IMR-90 (cell line): ENCODE data around the gene NOS1AP. TPM values are rescaled to one million over a fixed set of nuclear protein-coding genes. Genes with fewer than 3 reads are reported as not detected.

Experiments used
- ATAC-seq: fragments of 200-7000 bp; cut with Tn5 transposase; 2 replicates; pipeline ENCODE4 v1.9.1; 2020; ENCODE audit warnings: low read depth, mild to moderate bottlenecking, moderate library complexity
- BruUV-seq: library from RNA; stranded (reverse); fragments of 400-500 nt; replicated peaks from 2 replicates; lab custom pipeline; 2021; lab: Mats Ljungman, UMichigan
- CTCF ChIA-PET: fragments of 300-600 bp; formaldehyde crosslinking; extraction: SDS; loops from one replicate; lab custom pipeline; 2021; ENCODE audit warnings: antibody characterized with exemption; lab: Yijun Ruan, JAX
- POLR2A ChIA-PET: fragments of 300-600 bp; sonication (Branson Sonifier 250); formaldehyde crosslinking; loops from one replicate; lab custom pipeline; 2022; ENCODE audit warnings: antibody characterized with exemption; ENCODE audit not compliant: unreplicated experiment; lab: Charles Lee
- DNase-seq: peaks from one replicate; pipeline ENCODE4 v3.0.0; 2013
- H2AFZ ChIP-seq: replicated peaks from 2 replicates; pipeline ENCODE3; 2013; ENCODE audit warnings: low read length, mild to moderate bottlenecking; ENCODE audit not compliant: poor library complexity
- H2AK5ac ChIP-seq: 2 replicates; pipeline ENCODE4 v1.6.1; 2013; ENCODE audit warnings: low read depth, low read length, inconsistent platforms
- H2AK9ac ChIP-seq: replicated peaks from 2 replicates; pipeline ENCODE3; 2013; ENCODE audit warnings: mild to moderate bottlenecking, low read depth, low read length, moderate library complexity; ENCODE audit not compliant: poor library complexity
- H2BK120ac ChIP-seq: 2 replicates; pipeline ENCODE4 v1.6.1; 2013; ENCODE audit warnings: low read depth, low read length, inconsistent platforms
- H2BK15ac ChIP-seq: 3 replicates; pipeline ENCODE4 v1.6.1; 2013; ENCODE audit warnings: low read depth, low read length, inconsistent platforms
- H2BK20ac ChIP-seq: 2 replicates; pipeline ENCODE4 v1.6.1; 2013; ENCODE audit warnings: low read depth, mild to moderate bottlenecking, inconsistent platforms, low read length, moderate library complexity
- H2BK5ac ChIP-seq: 2 replicates; pipeline ENCODE4 v1.6.1; 2013; ENCODE audit warnings: mild to moderate bottlenecking, low read depth, low read length, inconsistent platforms; ENCODE audit not compliant: poor library complexity, severe bottlenecking
- H3K14ac ChIP-seq: replicated peaks from 2 replicates; pipeline ENCODE4 v1.6.1; 2013; ENCODE audit warnings: low read depth, low read length, inconsistent platforms
- H3K18ac ChIP-seq: 2 replicates; pipeline ENCODE4 v1.6.1; 2013; ENCODE audit warnings: low read depth, low read length, control low read depth
- H3K23ac ChIP-seq: 2 replicates; pipeline ENCODE4 v1.6.1; 2013; ENCODE audit warnings: low read depth, low read length, inconsistent platforms
- H3K27ac ChIP-seq: 2 replicates; pipeline ENCODE4 v1.5.1; 2013; ENCODE audit warnings: mild to moderate bottlenecking, control low read depth, low read length; ENCODE audit not compliant: insufficient read depth
- H3K27me3 ChIP-seq: 2 replicates; pipeline ENCODE4 v1.6.1; 2013; ENCODE audit warnings: low read length; ENCODE audit not compliant: control insufficient read depth, insufficient read depth
- H3K36me3 ChIP-seq: 2 replicates; pipeline ENCODE4 v1.6.1; 2013; ENCODE audit warnings: low read length, mixed read lengths; ENCODE audit not compliant: control insufficient read depth, insufficient read depth
- H3K4ac ChIP-seq: 2 replicates; pipeline ENCODE4 v1.6.1; 2013; ENCODE audit warnings: low read depth, low read length, inconsistent platforms
- H3K4me1 ChIP-seq: 2 replicates; pipeline ENCODE4 v1.6.1; 2013; ENCODE audit warnings: low read length, mixed read lengths; ENCODE audit not compliant: control insufficient read depth, insufficient read depth
- H3K4me2 ChIP-seq: 2 replicates; pipeline ENCODE4 v1.6.1; 2013; ENCODE audit warnings: low read depth, mild to moderate bottlenecking, control low read depth, low read length, moderate library complexity
- H3K4me3 ChIP-seq: 2 replicates; pipeline ENCODE4 v1.5.1; 2013; ENCODE audit warnings: low read depth, mild to moderate bottlenecking, control low read depth, low read length, moderate library complexity; ENCODE audit not compliant: insufficient read depth
- H3K56ac ChIP-seq: 2 replicates; pipeline ENCODE4 v1.6.1; 2013; ENCODE audit warnings: low read length, inconsistent platforms; ENCODE audit not compliant: insufficient read depth; ENCODE audit errors: extremely low read depth
- H3K79me1 ChIP-seq, 2 experiments: 2 replicates each; pipeline ENCODE4 v1.6.1; 2013; ENCODE audit warnings: low read length in 2 of 2, inconsistent platforms in 1 of 2, low read depth in 1 of 2
- H3K9ac ChIP-seq: 2 replicates; pipeline ENCODE4 v1.6.1; 2013; ENCODE audit warnings: low read depth, low read length, control low read depth
- H3K9me1 ChIP-seq: 2 replicates; pipeline ENCODE4 v1.6.1; 2013; ENCODE audit warnings: low read length, inconsistent platforms; ENCODE audit not compliant: insufficient read depth
- H3K9me3 ChIP-seq: 2 replicates; pipeline ENCODE4 v1.6.1; 2013; ENCODE audit warnings: low read length; ENCODE audit not compliant: control insufficient read depth, insufficient read depth
- H4K20me1 ChIP-seq: 2 replicates; pipeline ENCODE4 v1.6.1; 2013; ENCODE audit warnings: low read length, inconsistent platforms; ENCODE audit not compliant: insufficient read depth
- H4K5ac ChIP-seq: 2 replicates; pipeline ENCODE4 v1.6.1; 2013; ENCODE audit warnings: mild to moderate bottlenecking, low read depth, low read length, control low read depth
- H4K8ac ChIP-seq, 2 experiments: 2 replicates each; pipeline ENCODE4 v1.6.1; 2013; ENCODE audit warnings: low read depth in 2 of 2, low read length in 2 of 2, control low read depth in 1 of 2, inconsistent platforms in 1 of 2
- H4K91ac ChIP-seq: 2 replicates; pipeline ENCODE4 v1.6.1; 2013; ENCODE audit warnings: low read depth, low read length, inconsistent platforms; ENCODE audit not compliant: insufficient read depth
- BHLHE40 ChIP-seq: fragments of 150-350 bp; IDR thresholded peaks from 2 replicates; pipeline ENCODE4 v1.6.1; 2016; ENCODE audit warnings: mild to moderate bottlenecking, low read depth, low read length
- CHD1 ChIP-seq: IDR thresholded peaks from 2 replicates; pipeline ENCODE4 v1.6.1; 2012; ENCODE audit warnings: low read depth, low read length, improper control_type of control experiment
- CTCF ChIP-seq: conservative IDR thresholded peaks from 2 replicates; pipeline ENCODE4 v1.5.1; 2012; ENCODE audit warnings: mild to moderate bottlenecking, low read depth, low read length, improper control_type of control experiment
- MAZ ChIP-seq: IDR thresholded peaks from 2 replicates; pipeline ENCODE4 v1.6.1; 2012; ENCODE audit warnings: low read depth, mild to moderate bottlenecking, low read length, improper control_type of control experiment, moderate library complexity, borderline replicate concordance
- NFE2L2 ChIP-seq: fragments of 150-350 bp; IDR thresholded peaks from 2 replicates; pipeline ENCODE4 v1.6.1; 2016; ENCODE audit warnings: low read depth, mild to moderate bottlenecking, low read length
- POLR2A ChIP-seq: IDR thresholded peaks from 2 replicates; pipeline ENCODE4 v1.6.1; 2012; ENCODE audit warnings: mild to moderate bottlenecking, low read depth, low read length
- RAD21 ChIP-seq: IDR thresholded peaks from 2 replicates; pipeline ENCODE4 v1.6.1; 2012; ENCODE audit warnings: low read length, improper control_type of control experiment
- RCOR1 ChIP-seq: IDR thresholded peaks from 2 replicates; pipeline ENCODE4 v1.6.1; 2012; ENCODE audit warnings: mild to moderate bottlenecking, low read length, improper control_type of control experiment; ENCODE audit not compliant: insufficient replicate concordance
- RFX5 ChIP-seq: IDR thresholded peaks from 2 replicates; pipeline ENCODE4 v1.8.0; 2012; ENCODE audit warnings: low read depth, mild to moderate bottlenecking, low read length, moderate library complexity
- USF2 ChIP-seq: fragments of 150-350 bp; IDR thresholded peaks from 2 replicates; pipeline ENCODE4 v1.6.1; 2017; ENCODE audit warnings: mild to moderate bottlenecking, antibody characterized with exemption, low read length, low read depth
- dilution Hi-C: fragments of 300-500 bp; cut with HindIII; formaldehyde crosslinking; loops from one replicate; pipeline ENCODE4 v1.14.3; 2018; ENCODE audit warnings: low sequenced_read_pairs; ENCODE audit not compliant: unreplicated experiment
- in situ Hi-C: fragments of 300-500 bp; cut with MboI; formaldehyde crosslinking; loops from 3 replicates; pipeline ENCODE4 v1.14.3; 2019; ENCODE audit warnings: low sequenced_read_pairs, inconsistent platforms, mixed read lengths
- intact Hi-C: fragments of 100-400 bp; cut with micrococcal nuclease; formaldehyde crosslinking; loops from 2 replicates; pipeline ENCODE4 v1.10.0; 2022
- polyA plus RNA-seq, 3 experiments: library from polyadenylated mRNA; depleted of rRNA; stranded (reverse); fragments of >200 nt; gene quantifications; 2 replicates each; pipeline ENCODE4 v1.2.3, GENCODE V29; 2012; ENCODE audit warnings: low replicate concordance in 1 of 3
- total RNA-seq: library from RNA; depleted of rRNA; stranded (reverse); fragments of >200 nt; gene quantifications from 2 replicates; pipeline ENCODE4 v1.2.3, GENCODE V29; 2012

Gene NOS1AP
- total and polyA plus RNA-seq, 2 of the 4 experiments (the other 2 are of a cell fraction) = 0.18 to 0.19 TPM

- intact Hi-C loops (no loop called here), in situ Hi-C loops (no loop called here), dilution Hi-C loops (no loop called here)
- Histone ChIP-seq H3K18ac (no peak overlapping the region), H2AK9ac (no peak overlapping the region), H2AFZ (no peak overlapping the region), H3K36me3 (no peaks in the 10 kb centered on the region), H3K9ac (no peak overlapping the region), H3K27me3 (no peaks in the 10 kb centered on the region; the same call in 1 of the 2 replicates), H2BK20ac (no peak overlapping the region), H4K91ac (no peak overlapping the region), H3K14ac (no peak overlapping the region), H2BK5ac (no peak overlapping the region), H3K4me1 (no peaks in the 10 kb centered on the region), H3K4ac (no peak overlapping the region), H3K23ac (no peak overlapping the region), H3K4me2 (no peak overlapping the region), H2BK120ac (no peak overlapping the region), H3K27ac (no peak overlapping the region), H3K9me1 (no peaks in the 10 kb centered on the region; the same call in 1 of the 2 replicates), H4K8ac (no peak overlapping the region), H3K79me1 (no peaks in the 10 kb centered on the region), H3K9me3 (no peaks in the 10 kb centered on the region), H2BK15ac (no peak overlapping the region), H4K5ac (no peak overlapping the region), H3K56ac (no peak overlapping the region), H4K20me1 (no peaks in the 10 kb centered on the region), H2AK5ac (no peak overlapping the region), H3K4me3 (no peak overlapping the region)
- DNase-seq (no peak), ATAC-seq (no peak)
- TF ChIP-seq POLR2A = no peak
- TF ChIP-seq RCOR1 = no peak
- no peak for TF ChIP-seq USF2
- TF ChIP-seq CHD1 = no peak
- no peak for TF ChIP-seq NFE2L2
- TF ChIP-seq BHLHE40 = no peak
- no peak for TF ChIP-seq RFX5
- no peak for TF ChIP-seq RAD21
- TF ChIP-seq CTCF = no peak
- no peak for TF ChIP-seq MAZ
- no TSS peak for BruUV-seq
- ChIA-PET CTCF (no interaction called here), POLR2A (no interaction called here)
Observed at GRCh38 chr1:162150112-162150511, 80.6 kb downstream of the NOS1AP start.
